GM12878 (cell line): ENCODE results near the gene PSMD12. TPM values are rescaled to one million over a fixed set of nuclear protein-coding genes. Genes with fewer than 3 reads are reported as not detected.

Source experiments
- ATF2 ChIP-seq: IDR thresholded peaks from 2 replicates; pipeline ENCODE4 v1.6.1; 2012; ENCODE audit warnings: low read length, inconsistent platforms
- BCL11A ChIP-seq: IDR thresholded peaks from 2 replicates; pipeline ENCODE4 v1.6.1; 2011; ENCODE audit warnings: low read depth, low read length
- CEBPZ ChIP-seq: fragments of 150-350 bp; IDR thresholded peaks from 2 replicates; pipeline ENCODE4 v1.6.1; 2016; ENCODE audit warnings: low read depth, low read length
- CHD4 ChIP-seq: fragments of 200-600 bp; sonication (generic); IDR thresholded peaks from 2 replicates; pipeline ENCODE4 v1.6.1; 2016; ENCODE audit warnings: mild to moderate bottlenecking
- CUX1 ChIP-seq: IDR thresholded peaks from 2 replicates; pipeline ENCODE4 v1.6.1; 2012; ENCODE audit warnings: improper control_type of control experiment, low read depth, low read length; ENCODE audit not compliant: insufficient replicate concordance
- EGR1 ChIP-seq, 2 experiments: IDR thresholded peaks; 1 replicate in 1 of 2; 2 replicates in 1 of 2; pipeline ENCODE4 v1.6.1; 2011 to 2012; ENCODE audit warnings: low read depth in 2 of 2, low read length in 2 of 2, borderline replicate concordance in 1 of 2, mild to moderate bottlenecking in 1 of 2, moderate library complexity in 1 of 2
- ETV6 ChIP-seq, 2 experiments: fragments of 450-650 bp in 1 of 2; IDR thresholded peaks in 1 of 2; conservative IDR thresholded peaks in 1 of 2; 2 replicates each; pipeline ENCODE4 v1.6.1; 2014; ENCODE audit warnings: antibody characterized with exemption in 1 of 2, borderline replicate concordance in 1 of 2, low read depth in 1 of 2, mild to moderate bottlenecking in 1 of 2, moderate library complexity in 1 of 2
- FOXM1 ChIP-seq: IDR thresholded peaks from 2 replicates; pipeline ENCODE4 v1.6.1; 2012; ENCODE audit warnings: low read depth, mild to moderate bottlenecking, inconsistent platforms, low read length, moderate library complexity
- HCFC1 ChIP-seq: fragments of 150-350 bp; IDR thresholded peaks from 2 replicates; pipeline ENCODE4 v1.6.1; 2014; ENCODE audit warnings: low read length
- NFIC ChIP-seq: IDR thresholded peaks from 2 replicates; pipeline ENCODE4 v1.6.1; 2012; ENCODE audit warnings: low read depth, mild to moderate bottlenecking, inconsistent platforms, low read length, moderate library complexity
- RB1 ChIP-seq: fragments of 450-650 bp; formaldehyde crosslinking; IDR thresholded peaks from 2 replicates; pipeline ENCODE4 v1.6.1; 2017; ENCODE audit warnings: mild to moderate bottlenecking, borderline replicate concordance
- RCOR1 ChIP-seq: conservative IDR thresholded peaks from 2 replicates; pipeline ENCODE4 v1.6.1; 2012; ENCODE audit warnings: low read depth, low read length, improper control_type of control experiment
- SUPT20H ChIP-seq: IDR thresholded peaks from 2 replicates; pipeline ENCODE4 v1.6.1; 2011; ENCODE audit warnings: low read depth, mild to moderate bottlenecking, low read length, moderate library complexity, borderline replicate concordance; ENCODE audit not compliant: control insufficient read depth
- ZBTB4 ChIP-seq: fragments of 450-650 bp; formaldehyde crosslinking; IDR thresholded peaks from 2 replicates; pipeline ENCODE4 v1.4.0; 2022; ENCODE audit warnings: mild to moderate bottlenecking, moderate library complexity
- polyA plus RNA-seq, 11 experiments: library from polyadenylated mRNA; depleted of rRNA in 4 of 11; unstranded in 6 of 11; stranded (reverse) in 5 of 11; fragments of >200 nt; fragmentation: Nextera tagmentation in 4 of 11; fragmentation: Illumina TruSeq in 1 of 11; extraction: Ambion mirVana in 4 of 11; extraction: Trizol in 1 of 11; gene quantifications; 1 replicate in 1 of 11; 2 replicates in 10 of 11; pipeline versions ENCODE4 v1.2.1 to v1.2.3, GENCODE V29; 2011 to 2016; ENCODE audit warnings: inconsistent platforms in 2 of 11, missing spikeins in 2 of 11, low read depth in 1 of 11
- total RNA-seq, 4 experiments: library from RNA; depleted of rRNA in 3 of 4; stranded (reverse); fragments of >200 nt in 3 of 4; fragmentation: Illumina TruSeq in 1 of 4; extraction: Trizol in 1 of 4; gene quantifications; 2 replicates each; pipeline versions ENCODE4 v1.2.1 to v1.2.3, GENCODE V29; 2013 to 2021

Gene PSMD12
- total and polyA plus RNA-seq, 10 of the 15 experiments (the other 5 are each of a cell fraction or from before 2014, with no cell fraction given): 19.8 to 149 (median 47.5) TPM

GRCh38 chr17:67366193-67367157 is at the start of gene PSMD12 (continued):
- TF ChIP-seq ETV6 (conservative IDR thresholded peaks at IDR 0.05 in 1 of 2, IDR thresholded peaks at IDR 0.05 in 1 of 2; ENCODE audit: borderline replicate concordance in 1 of 2, low read depth in 1 of 2): no peak
- no peak for TF ChIP-seq BCL11A
- no peak for TF ChIP-seq CHD4
- no peak for TF ChIP-seq CEBPZ
- TF ChIP-seq HCFC1: peak; percentile 73
- no peak for TF ChIP-seq CUX1
- no peak for TF ChIP-seq SUPT20H
- TF ChIP-seq ATF2: no peak
- no peak for TF ChIP-seq RCOR1
- peak; percentile 74; the same call in 1 of the 2 replicates for TF ChIP-seq RB1
- TF ChIP-seq ZBTB4: no peak
- TF ChIP-seq FOXM1: no peak
- TF ChIP-seq EGR1 (IDR thresholded peaks at IDR 0.05; ENCODE audit: borderline replicate concordance in 1 of 2, low read depth in 2 of 2, low read length in 2 of 2): peak in 1 of 2 experiments; percentile 43; a peak in 1 of 3 replicates
- TF ChIP-seq NFIC: no peak
